ENCODE measurements around the gene ELP4. TPM values are rescaled to one million over a fixed set of nuclear protein-coding genes. Genes with fewer than 3 reads are reported as not detected.

ELP4 gene
- total RNA-seq, 1 experiment from 2014 or later: 15.2 TPM

GRCh38 chr11:31652528-31652927 is 143.0 kb downstream of the ELP4 start:
- Mint-ChIP-seq H3K4me1 (peaks cover 15 to 22% of the 10 kb centered on the region in 2 experiments), H3K36me3 (ENCODE audit: insufficient read depth in 1 of 3, low read depth in 3 of 3) (no peaks in the 10 kb centered on the region), H3K4me3 (no peak overlapping the region), H3K9me3 (no peaks in the 10 kb centered on the region), H3K27ac (no peak overlapping the region), H3K27me3 (ENCODE audit: low read depth) (no peaks in the 10 kb centered on the region)
- H2AFZ ChIP-seq (ENCODE audit: low read length): no peak overlapping the region
- WGBS (ENCODE audit: extremely low coverage, insufficient read length, low lambda C conversion rate): no CpG with 5 or more reads among the region's 1 CpG
- no peak overlapping the region for H2BK12ac ChIP-seq (ENCODE audit: insufficient read length, low read depth, low read length)
- DNase-seq: no peak
- H4K20me1 ChIP-seq (ENCODE audit: control insufficient read depth, insufficient read depth, insufficient read length): no peaks in the 10 kb centered on the region
- H3T11ph ChIP-seq (ENCODE audit: low read length): no peak overlapping the region
- no peak overlapping the region for H2AK5ac ChIP-seq (ENCODE audit: insufficient read length, low read length)
- H3K79me2 ChIP-seq (ENCODE audit: insufficient read depth, low read length): no peaks in the 10 kb centered on the region
- H3K56ac ChIP-seq (ENCODE audit: insufficient read length, low read depth, low read length): no peak overlapping the region
- no peak overlapping the region for H2BK120ac ChIP-seq (ENCODE audit: low read depth, low read length, poor library complexity, severe bottlenecking)
- no peak overlapping the region for H3K4ac ChIP-seq (ENCODE audit: low read depth, low read length)
- no peak overlapping the region for H2BK5ac ChIP-seq (ENCODE audit: insufficient read length, low read length)
- no peaks in the 10 kb centered on the region for H3K27me3 ChIP-seq (ENCODE audit: insufficient read depth, low read length)
- H2BK15ac ChIP-seq (ENCODE audit: low read depth, low read length): no peak overlapping the region
- no peak overlapping the region for H4K5ac ChIP-seq (ENCODE audit: insufficient read length, low read depth, low read length)
- H3K4me1 ChIP-seq (ENCODE audit: insufficient read depth, low read length): peaks cover 2% of the 10 kb centered on the region; the same call in 1 of the 2 replicates
- H3K27ac ChIP-seq (ENCODE audit: insufficient read length, low read depth, low read length): no peak overlapping the region
- H3K9me3 ChIP-seq (ENCODE audit: control insufficient read depth, low read depth, low read length): no peaks in the 10 kb centered on the region
- no peak overlapping the region for H3K14ac ChIP-seq (ENCODE audit: insufficient read depth, low read length)
- no peak overlapping the region for H4K91ac ChIP-seq (ENCODE audit: insufficient read length, low read depth, low read length)
- no peak overlapping the region for H3K18ac ChIP-seq (ENCODE audit: insufficient read length, low read depth, low read length)
- H3K9ac ChIP-seq (ENCODE audit: extremely low read depth, insufficient read length, low read length): no peak overlapping the region
- H3K23me2 ChIP-seq (ENCODE audit: insufficient read length, low read depth, low read length, poor library complexity, severe bottlenecking): no peaks in the 10 kb centered on the region
- TF ChIP-seq CTCF (conservative IDR thresholded peaks at IDR 0.05): no peak
- H4K8ac ChIP-seq (replicated peaks; ENCODE audit: insufficient read length, low read depth, low read length): no peak overlapping the region
- H3K23ac ChIP-seq (ENCODE audit: insufficient read length, low read depth, low read length): no peak overlapping the region
- no peak overlapping the region for H3K4me2 ChIP-seq (ENCODE audit: insufficient read depth, insufficient read length, low read length)
- H2BK20ac ChIP-seq (ENCODE audit: low read depth, low read length, poor library complexity, severe bottlenecking): no peak overlapping the region
- no peaks in the 10 kb centered on the region for H3K79me1 ChIP-seq (ENCODE audit: insufficient read depth, low read depth, low read length, poor library complexity, severe bottlenecking)

All from H9 (cell line).